ENCODE data around the gene CEPT1. TPM values are rescaled to one million over a fixed set of nuclear protein-coding genes. Genes with fewer than 3 reads are reported as not detected.
A peak's percentile ranks its signal among the peaks of the same experiment; 100 is the strongest.

Gene CEPT1
- total and polyA plus RNA-seq, 9 of the 15 experiments (the other 6 are each of a cell fraction or from before 2014, with no cell fraction given) = 24.4 to 72.6 (median 42.4) TPM

DNA sequence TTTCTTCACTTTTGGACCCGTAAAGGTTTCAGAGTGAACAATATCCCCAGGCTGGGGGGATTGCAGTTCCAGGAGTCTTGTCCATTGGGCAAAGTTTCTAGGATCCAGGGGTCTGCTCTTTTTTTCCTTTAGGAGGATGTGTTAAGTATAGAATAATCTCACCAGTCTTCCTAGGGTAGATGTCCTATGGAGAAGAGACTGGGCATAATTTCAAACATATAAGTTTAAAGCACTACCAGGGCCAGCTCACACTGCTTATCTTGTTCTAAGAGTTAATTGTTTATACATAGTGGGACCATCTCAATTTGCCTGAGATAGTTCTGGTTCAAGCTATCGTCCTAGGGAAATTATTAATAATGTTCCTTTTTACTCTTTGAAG, 88.7 kb downstream of the CEPT1 start:
- H3K27ac ChIP-seq (ENCODE audit: extremely low read depth, low read depth, low read length) = no peak overlapping the region
- no peaks in the 10 kb centered on the region for H3K4me1 ChIP-seq (replicated peaks in 1 of 2; ENCODE audit: control insufficient read depth in 2 of 2, insufficient read depth in 2 of 2, low read length in 2 of 2)
- H3K4me3 ChIP-seq = no peak overlapping the region
- DNase-seq (ENCODE audit: extremely low read depth in 1 of 4, low spot score in 3 of 4) = no peak
- no peaks in the 10 kb centered on the region for H3K79me2 ChIP-seq (ENCODE audit: control insufficient read depth, insufficient read depth, low read length)
- WGBS (ENCODE audit: insufficient coverage, low coverage, missing lambda C conversion rate) = 3% methylated on average over 2 of the region's 2 CpGs
- CTCF ChIA-PET (ENCODE audit: low intra/inter-chr PET ratio) = no interaction called here
- in situ Hi-C loops (cut with MboI) (loop anchor here (10.0 kb wide), 1 partner anchor 166 kb away; no protein-coding TSS in a partner anchor), intact Hi-C loops (cut with micrococcal nuclease) (no loop called here)
- TF ChIP-seq ZNF12 (CRISPR knock-in tag; IDR thresholded peaks at IDR 0.05) = no peak
- H3K9ac ChIP-seq (ENCODE audit: insufficient read depth in 1 of 2, low read depth in 2 of 2, low read length in 2 of 2) = no peak overlapping the region
- no peak for ATAC-seq
- POLR2A ChIA-PET = interaction anchor here (0.6 to 1.0 kb wide), 2 partner anchors 22 to 204 kb away, joined by 3 to 5 read pairs; no protein-coding TSS in a partner anchor
- 0 out of 2 replicates have a peak, but pooled peaks cover 2% of the 10 kb centered on the region for H4K20me1 ChIP-seq (replicated peaks; ENCODE audit: control insufficient read depth, insufficient read depth, low read length)
- no peaks in the 10 kb centered on the region for H3K36me3 ChIP-seq (ENCODE audit: control insufficient read depth, insufficient read depth, low read length)
- BruUV-seq (replicated peaks) = no TSS peak
- H2AFZ ChIP-seq (ENCODE audit: low read depth, low read length) = no peak overlapping the region
- FAIRE-seq = no peak
- no peak overlapping the region for H3K4me2 ChIP-seq (ENCODE audit: insufficient read depth, low read length)
- H3K9me1 ChIP-seq (ENCODE audit: control insufficient read depth, insufficient read depth, low read length) = no peaks in the 10 kb centered on the region
- peaks cover 22 to 26% of the 10 kb centered on the region in 2 experiments for H3K27me3 ChIP-seq (ENCODE audit: control insufficient read depth in 2 of 2, insufficient read depth in 2 of 2, low read length in 2 of 2)
- H3K9me3 ChIP-seq (replicated peaks; ENCODE audit: control insufficient read depth, insufficient read depth, low read depth, low read length) = no peaks in the 10 kb centered on the region

DNA sequence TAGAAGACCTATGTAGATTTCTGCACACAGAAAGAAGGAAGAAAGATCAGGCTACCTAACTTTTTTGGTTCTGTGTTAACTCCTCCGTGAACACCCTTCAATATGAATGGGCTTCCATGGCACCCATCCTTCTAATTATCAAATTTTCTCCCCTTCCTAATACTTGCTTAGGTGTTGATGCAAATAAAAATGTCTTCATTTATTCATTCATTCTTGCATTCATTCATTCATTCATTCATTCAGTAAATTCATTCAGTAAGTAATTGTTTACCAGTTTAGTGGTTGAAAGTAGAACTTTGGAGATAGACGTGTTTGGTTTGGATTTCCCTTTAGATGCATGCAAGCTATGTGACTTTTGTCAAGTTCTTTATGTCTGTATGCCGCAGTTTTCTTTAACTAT, 92.1 kb downstream of the CEPT1 start:
- no TSS peak for BruUV-seq (replicated peaks)
- H3K4me1 ChIP-seq (replicated peaks in 1 of 2; ENCODE audit: control insufficient read depth in 2 of 2, insufficient read depth in 2 of 2, low read length in 2 of 2) = no peaks in the 10 kb centered on the region
- no peaks in the 10 kb centered on the region for H3K36me3 ChIP-seq (ENCODE audit: control insufficient read depth, insufficient read depth, low read length)
- DNase-seq (ENCODE audit: extremely low read depth in 1 of 4, low spot score in 3 of 4) = no peak
- intact Hi-C loops (cut with micrococcal nuclease) (no loop called here), in situ Hi-C loops (cut with MboI) (no loop called here)
- POLR2A ChIA-PET = interaction anchor here (1.0 kb wide), 1 partner anchor 13 kb away, joined by 4 read pairs; no protein-coding TSS in a partner anchor
- no peaks in the 10 kb centered on the region for H3K9me1 ChIP-seq (ENCODE audit: control insufficient read depth, insufficient read depth, low read length)
- H2AFZ ChIP-seq (ENCODE audit: low read depth, low read length) = no peak overlapping the region
- no peak for ATAC-seq
- no peaks in the 10 kb centered on the region for H4K20me1 ChIP-seq (replicated peaks; ENCODE audit: control insufficient read depth, insufficient read depth, low read length)
- no peaks in the 10 kb centered on the region for H3K79me2 ChIP-seq (ENCODE audit: control insufficient read depth, insufficient read depth, low read length)
- no peak for FAIRE-seq
- H3K9me3 ChIP-seq (replicated peaks; ENCODE audit: control insufficient read depth, insufficient read depth, low read depth, low read length) = no peaks in the 10 kb centered on the region
- H3K9ac ChIP-seq (ENCODE audit: insufficient read depth in 1 of 2, low read depth in 2 of 2, low read length in 2 of 2) = no peak overlapping the region
- H3K27ac ChIP-seq (ENCODE audit: extremely low read depth, low read depth, low read length) = no peak overlapping the region
- H3K4me2 ChIP-seq (ENCODE audit: insufficient read depth, low read length) = no peak overlapping the region
- CTCF ChIA-PET (ENCODE audit: low intra/inter-chr PET ratio) = no interaction called here
- peaks cover 28% of the 10 kb centered on the region in 2 experiments for H3K27me3 ChIP-seq (ENCODE audit: control insufficient read depth in 2 of 2, insufficient read depth in 2 of 2, low read length in 2 of 2)
- TF ChIP-seq ZNF384 (IDR thresholded peaks at IDR 0.05; ENCODE audit: low read depth, low read length) (no peak), NONO (IDR thresholded peaks at IDR 0.05; ENCODE audit: low read depth in 2 of 2, low read length in 1 of 2) (no peak), DMBX1 (CRISPR knock-in tag; IDR thresholded peaks at IDR 0.05; ENCODE audit: borderline replicate concordance) (no peak), TCF7 (IDR thresholded peaks at IDR 0.05; ENCODE audit: borderline replicate concordance) (no peak), RBM34 (IDR thresholded peaks at IDR 0.05; ENCODE audit: borderline replicate concordance, insufficient read depth, low read length) (no peak), DIDO1 (tag; IDR thresholded peaks at IDR 0.05; ENCODE audit: low read depth) (no peak), ZNF24 (IDR thresholded peaks at IDR 0.05) (peak; percentile 79), ZNF212 (CRISPR knock-in tag; IDR thresholded peaks at IDR 0.05) (no peak)
- 0% methylated on average over 3 of the region's 3 CpGs for WGBS (ENCODE audit: insufficient coverage, low coverage, missing lambda C conversion rate)
- no peak overlapping the region for H3K4me3 ChIP-seq

Data from K562 (cell line).